Measurements from ENCODE around the gene INKA1. TPM values are rescaled to one million over a fixed set of nuclear protein-coding genes. Genes with fewer than 3 reads are reported as not detected.

The INKA1 gene
- polyA plus RNA-seq, 1 donor from 2014 or later: 1.7 TPM

DNA sequence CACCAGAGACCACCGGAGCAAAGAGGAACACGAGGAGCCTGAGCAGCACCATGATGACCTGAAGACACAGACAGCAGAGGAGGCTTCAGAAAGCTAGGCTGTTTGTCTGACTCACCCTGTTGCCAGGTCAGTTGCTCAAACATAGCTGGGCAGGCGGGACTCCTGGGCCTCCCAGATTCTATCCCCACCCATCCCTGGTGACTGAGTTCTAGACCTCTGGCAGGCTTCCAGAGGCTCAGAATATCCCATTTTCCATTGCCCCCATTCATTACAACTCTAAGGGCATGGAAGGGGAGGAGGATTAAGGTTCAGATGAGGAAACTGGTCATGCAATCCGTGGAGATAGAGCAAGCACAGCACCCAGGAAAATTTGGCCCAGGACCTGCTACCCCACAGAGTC is 3.3 kb upstream of the INKA1 start, which contains the start of gene CDHR4:
CDHR4 (minus strand) TSS at position 113 of the 400 bp plus-strand sequence; CDS start at position 52, 61 bp downstream.
- Histone ChIP-seq H3K4me3 (ENCODE audit: low read length) (no peak within 1 kb of the TSS), H3K9me2 (ENCODE audit: insufficient read depth, low read length) (no peaks in the 10 kb centered on the region), H3K36me3 (ENCODE audit: insufficient read depth, low read length) (no peaks in the 10 kb centered on the region), H3F3A (ENCODE audit: insufficient read depth, low read length, poor library complexity, severe bottlenecking) (no peaks in the 10 kb centered on the region), H3K79me2 (replicated peaks; ENCODE audit: insufficient read depth, low read length) (no peaks in the 10 kb centered on the region), H3K9ac (ENCODE audit: low read length) (no peak within 1 kb of the TSS), H3K9me3 (ENCODE audit: low read length) (no peaks in the 10 kb centered on the region), H3K4me2 (ENCODE audit: low read length) (no peak within 1 kb of the TSS), H3K27ac (ENCODE audit: low read length) (no peak within 1 kb of the TSS), H3K27me3 (ENCODE audit: insufficient read depth, low read depth, low read length) (peaks cover 14% of the 10 kb centered on the region), H2AFZ (ENCODE audit: low read depth, low read length) (no peak within 1 kb of the TSS), H4K20me1 (ENCODE audit: insufficient read depth) (no peaks in the 10 kb centered on the region)
- TF ChIP-seq POLR2AphosphoS5 (IDR thresholded peaks at IDR 0.05) (no peak), MXI1 (conservative IDR thresholded peaks at IDR 0.05; ENCODE audit: poor library complexity, severe bottlenecking) (no peak), RAD21 (conservative IDR thresholded peaks at IDR 0.05) (no peak), EP300 (conservative IDR thresholded peaks at IDR 0.05; ENCODE audit: poor library complexity, severe bottlenecking) (no peak)
- TF ChIP-seq, protein P1, sequence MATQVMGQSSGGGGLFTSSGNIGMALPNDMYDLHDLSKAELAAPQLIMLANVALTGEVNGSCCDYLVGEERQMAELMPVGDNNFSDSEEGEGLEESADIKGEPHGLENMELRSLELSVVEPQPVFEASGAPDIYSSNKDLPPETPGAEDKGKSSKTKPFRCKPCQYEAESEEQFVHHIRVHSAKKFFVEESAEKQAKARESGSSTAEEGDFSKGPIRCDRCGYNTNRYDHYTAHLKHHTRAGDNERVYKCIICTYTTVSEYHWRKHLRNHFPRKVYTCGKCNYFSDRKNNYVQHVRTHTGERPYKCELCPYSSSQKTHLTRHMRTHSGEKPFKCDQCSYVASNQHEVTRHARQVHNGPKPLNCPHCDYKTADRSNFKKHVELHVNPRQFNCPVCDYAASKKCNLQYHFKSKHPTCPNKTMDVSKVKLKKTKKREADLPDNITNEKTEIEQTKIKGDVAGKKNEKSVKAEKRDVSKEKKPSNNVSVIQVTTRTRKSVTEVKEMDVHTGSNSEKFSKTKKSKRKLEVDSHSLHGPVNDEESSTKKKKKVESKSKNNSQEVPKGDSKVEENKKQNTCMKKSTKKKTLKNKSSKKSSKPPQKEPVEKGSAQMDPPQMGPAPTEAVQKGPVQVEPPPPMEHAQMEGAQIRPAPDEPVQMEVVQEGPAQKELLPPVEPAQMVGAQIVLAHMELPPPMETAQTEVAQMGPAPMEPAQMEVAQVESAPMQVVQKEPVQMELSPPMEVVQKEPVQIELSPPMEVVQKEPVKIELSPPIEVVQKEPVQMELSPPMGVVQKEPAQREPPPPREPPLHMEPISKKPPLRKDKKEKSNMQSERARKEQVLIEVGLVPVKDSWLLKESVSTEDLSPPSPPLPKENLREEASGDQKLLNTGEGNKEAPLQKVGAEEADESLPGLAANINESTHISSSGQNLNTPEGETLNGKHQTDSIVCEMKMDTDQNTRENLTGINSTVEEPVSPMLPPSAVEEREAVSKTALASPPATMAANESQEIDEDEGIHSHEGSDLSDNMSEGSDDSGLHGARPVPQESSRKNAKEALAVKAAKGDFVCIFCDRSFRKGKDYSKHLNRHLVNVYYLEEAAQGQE (IDR thresholded peaks at IDR 0.05; ENCODE audit: borderline replicate concordance): no peak
- TF ChIP-seq, protein P2, sequence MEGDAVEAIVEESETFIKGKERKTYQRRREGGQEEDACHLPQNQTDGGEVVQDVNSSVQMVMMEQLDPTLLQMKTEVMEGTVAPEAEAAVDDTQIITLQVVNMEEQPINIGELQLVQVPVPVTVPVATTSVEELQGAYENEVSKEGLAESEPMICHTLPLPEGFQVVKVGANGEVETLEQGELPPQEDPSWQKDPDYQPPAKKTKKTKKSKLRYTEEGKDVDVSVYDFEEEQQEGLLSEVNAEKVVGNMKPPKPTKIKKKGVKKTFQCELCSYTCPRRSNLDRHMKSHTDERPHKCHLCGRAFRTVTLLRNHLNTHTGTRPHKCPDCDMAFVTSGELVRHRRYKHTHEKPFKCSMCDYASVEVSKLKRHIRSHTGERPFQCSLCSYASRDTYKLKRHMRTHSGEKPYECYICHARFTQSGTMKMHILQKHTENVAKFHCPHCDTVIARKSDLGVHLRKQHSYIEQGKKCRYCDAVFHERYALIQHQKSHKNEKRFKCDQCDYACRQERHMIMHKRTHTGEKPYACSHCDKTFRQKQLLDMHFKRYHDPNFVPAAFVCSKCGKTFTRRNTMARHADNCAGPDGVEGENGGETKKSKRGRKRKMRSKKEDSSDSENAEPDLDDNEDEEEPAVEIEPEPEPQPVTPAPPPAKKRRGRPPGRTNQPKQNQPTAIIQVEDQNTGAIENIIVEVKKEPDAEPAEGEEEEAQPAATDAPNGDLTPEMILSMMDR (IDR thresholded peaks at IDR 0.05; ENCODE audit: poor library complexity, severe bottlenecking): no peak

DNA sequence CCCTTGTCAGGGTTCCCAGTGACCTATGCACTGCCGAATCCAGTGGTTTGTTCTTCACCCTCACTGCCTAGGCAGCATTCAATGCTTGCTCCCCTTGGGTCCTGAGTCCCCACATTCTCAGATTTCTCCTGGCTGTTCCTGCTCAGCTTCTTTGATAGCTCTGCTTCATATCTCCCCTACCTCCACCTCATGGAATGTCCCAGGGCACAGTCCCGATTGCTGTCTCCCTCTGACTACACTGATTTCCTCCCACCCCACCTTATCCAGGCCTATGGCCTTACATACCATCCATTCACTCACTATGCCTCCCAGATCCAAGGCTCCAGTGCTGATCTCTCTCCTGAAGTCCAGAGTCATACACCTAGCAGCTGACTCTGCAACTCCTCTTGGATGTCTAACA is 1.9 kb upstream of the INKA1 start:
- H3K9ac ChIP-seq (ENCODE audit: low read length): no peak overlapping the region
- no peaks in the 10 kb centered on the region for H3K9me2 ChIP-seq (ENCODE audit: insufficient read depth, low read length)
- H4K20me1 ChIP-seq (ENCODE audit: insufficient read depth): no peaks in the 10 kb centered on the region
- no peak overlapping the region for H2AFZ ChIP-seq (ENCODE audit: low read depth, low read length)
- peaks cover 14% of the 10 kb centered on the region for H3K27me3 ChIP-seq (ENCODE audit: insufficient read depth, low read depth, low read length)
- no peaks in the 10 kb centered on the region for H3K36me3 ChIP-seq (ENCODE audit: insufficient read depth, low read length)
- H3K4me2 ChIP-seq (ENCODE audit: low read length): no peak overlapping the region
- H3K27ac ChIP-seq (ENCODE audit: low read length): no peak overlapping the region
- H3F3A ChIP-seq (ENCODE audit: insufficient read depth, low read length, poor library complexity, severe bottlenecking): no peaks in the 10 kb centered on the region
- no peaks in the 10 kb centered on the region for H3K9me3 ChIP-seq (ENCODE audit: low read length)
- no peak overlapping the region for H3K4me3 ChIP-seq (ENCODE audit: low read length)
- TF ChIP-seq EZH2 (IDR thresholded peaks at IDR 0.05; ENCODE audit: borderline replicate concordance, insufficient read depth, low read length, poor library complexity, severe bottlenecking): no peak
- TF ChIP-seq, protein P2 (IDR thresholded peaks at IDR 0.05; ENCODE audit: poor library complexity, severe bottlenecking): no peak
- no peaks in the 10 kb centered on the region for H3K79me2 ChIP-seq (replicated peaks; ENCODE audit: insufficient read depth, low read length)
